Endothelial cell (in vitro differentiated cells): ENCODE results near the gene THOC3. TPM values are rescaled to one million over a fixed set of nuclear protein-coding genes. Genes with fewer than 3 reads are reported as not detected.
A peak's percentile ranks its signal among the peaks of the same experiment; 100 is the strongest.
"Not testable (repeated sequence)": the region's sequence is repeated elsewhere in the genome, so short reads cannot be mapped to it uniquely, and the experiment has no call there.

Source experiments
- DNase-seq: peaks from one replicate; pipeline ENCODE4 v3.0.0; 2021; ENCODE audit warnings: low spot score
- H3K27ac Mint-ChIP-seq: one replicate; pipeline ENCODE4 v1.8.0; 2021; ENCODE audit warnings: mixed read lengths, inconsistent platforms; ENCODE audit not compliant: unreplicated experiment
- H3K27me3 Mint-ChIP-seq: one replicate; pipeline ENCODE4 v1.8.0; 2021; ENCODE audit warnings: mild to moderate bottlenecking, moderate library complexity, mixed read lengths, inconsistent platforms; ENCODE audit not compliant: unreplicated experiment
- H3K36me3 Mint-ChIP-seq: one replicate; pipeline ENCODE4 v1.8.0; 2021; ENCODE audit warnings: mild to moderate bottlenecking, low read depth, mixed read lengths, inconsistent platforms; ENCODE audit not compliant: unreplicated experiment
- H3K4me1 Mint-ChIP-seq: one replicate; pipeline ENCODE4 v1.8.0; 2021; ENCODE audit warnings: mild to moderate bottlenecking, mixed read lengths, inconsistent platforms; ENCODE audit not compliant: unreplicated experiment
- H3K4me3 Mint-ChIP-seq: one replicate; pipeline ENCODE4 v1.8.0; 2021; ENCODE audit warnings: mild to moderate bottlenecking, mixed read lengths, inconsistent platforms; ENCODE audit not compliant: unreplicated experiment
- H3K9me3 Mint-ChIP-seq: one replicate; pipeline ENCODE4 v1.8.0; 2021; ENCODE audit warnings: mixed read lengths, inconsistent platforms; ENCODE audit not compliant: unreplicated experiment
- long read RNA-seq: library from polyadenylated mRNA; unstranded; transcript quantifications from one replicate; pipeline ENCODE4 v2.0.0, GENCODE V29; 2020; ENCODE audit not compliant: unreplicated experiment
- total RNA-seq: library from RNA; stranded (reverse); fragmentation: NEBNext Ultra II Directional; extraction: Animal tissue kit (Norgen Biotek cat#: 25700); gene quantifications from one replicate; pipeline ENCODE4 v1.2.1, GENCODE V29; 2021; ENCODE audit not compliant: unreplicated experiment

The THOC3 gene
- total RNA-seq = 52.9 TPM
- long read RNA-seq, transcript THOC3-201 (6 exons, 1,589 nt) = major isoform, 64 of 71 reads
- long read RNA-seq, partial matches to known transcripts = 0 of 71 reads
- long read RNA-seq, other reads (novel, unspliced or antisense) = 7 of 71 reads

- not testable (repeated sequence) for H3K4me1 Mint-ChIP-seq, H3K9me3 Mint-ChIP-seq, H3K27me3 Mint-ChIP-seq, H3K36me3 Mint-ChIP-seq, H3K27ac Mint-ChIP-seq
- peak within 1 kb of the TSS; percentile 92 for H3K4me3 Mint-ChIP-seq
- DNase-seq = peak; percentile 70
These were observed at the start of gene THOC3 for GRCh38 chr5:175967471-175968372. THOC3 (minus strand) TSS chr5:175968315; CDS start chr5:175968208, 107 bp downstream.

GRCh38 chr5:176017324-176017723 is 49.2 kb upstream of the THOC3 start:
- DNase-seq, H3K36me3 Mint-ChIP-seq, H3K9me3 Mint-ChIP-seq, H3K4me3 Mint-ChIP-seq, H3K27me3 Mint-ChIP-seq, H3K27ac Mint-ChIP-seq, H3K4me1 Mint-ChIP-seq: not testable (repeated sequence)

- H3K27ac Mint-ChIP-seq, DNase-seq, H3K27me3 Mint-ChIP-seq, H3K4me3 Mint-ChIP-seq, H3K9me3 Mint-ChIP-seq, H3K4me1 Mint-ChIP-seq, H3K36me3 Mint-ChIP-seq: not testable (repeated sequence)
These were observed 46.2 kb upstream of the THOC3 start for GRCh38 chr5:176014360-176014759.

GRCh38 chr5:176011088-176011487 is 43.0 kb upstream of the THOC3 start:
- not testable (repeated sequence) for DNase-seq, H3K27ac Mint-ChIP-seq, H3K27me3 Mint-ChIP-seq, H3K4me3 Mint-ChIP-seq, H3K4me1 Mint-ChIP-seq, H3K36me3 Mint-ChIP-seq, H3K9me3 Mint-ChIP-seq

GRCh38 chr5:176010202-176010601 is 42.1 kb upstream of the THOC3 start:
- not testable (repeated sequence) for DNase-seq, H3K27me3 Mint-ChIP-seq, H3K9me3 Mint-ChIP-seq, H3K27ac Mint-ChIP-seq, H3K4me1 Mint-ChIP-seq, H3K36me3 Mint-ChIP-seq, H3K4me3 Mint-ChIP-seq

GRCh38 chr5:176007220-176007619 is 39.1 kb upstream of the THOC3 start:
- not testable (repeated sequence) for H3K4me1 Mint-ChIP-seq, DNase-seq, H3K27me3 Mint-ChIP-seq, H3K4me3 Mint-ChIP-seq, H3K27ac Mint-ChIP-seq, H3K9me3 Mint-ChIP-seq, H3K36me3 Mint-ChIP-seq

- H3K9me3 Mint-ChIP-seq, H3K4me1 Mint-ChIP-seq, H3K27me3 Mint-ChIP-seq, H3K36me3 Mint-ChIP-seq, DNase-seq, H3K4me3 Mint-ChIP-seq, H3K27ac Mint-ChIP-seq: not testable (repeated sequence)
These were observed 38.7 kb upstream of the THOC3 start for GRCh38 chr5:176006819-176007218.

- not testable (repeated sequence) for H3K4me1 Mint-ChIP-seq, H3K27ac Mint-ChIP-seq, H3K4me3 Mint-ChIP-seq, H3K27me3 Mint-ChIP-seq, H3K36me3 Mint-ChIP-seq, DNase-seq, H3K9me3 Mint-ChIP-seq
These were observed 29.9 kb upstream of the THOC3 start for GRCh38 chr5:175997979-175998378.

GRCh38 chr5:175997495-175997894 is 29.4 kb upstream of the THOC3 start:
- H3K9me3 Mint-ChIP-seq, H3K27me3 Mint-ChIP-seq, H3K27ac Mint-ChIP-seq, H3K36me3 Mint-ChIP-seq, H3K4me1 Mint-ChIP-seq, DNase-seq, H3K4me3 Mint-ChIP-seq: not testable (repeated sequence)

- H3K36me3 Mint-ChIP-seq, H3K4me1 Mint-ChIP-seq, H3K27ac Mint-ChIP-seq, DNase-seq, H3K4me3 Mint-ChIP-seq, H3K9me3 Mint-ChIP-seq, H3K27me3 Mint-ChIP-seq: not testable (repeated sequence)
These were observed 28.7 kb upstream of the THOC3 start for GRCh38 chr5:175996791-175997190.

GRCh38 chr5:175995506-175995905 is 27.4 kb upstream of the THOC3 start:
- H3K4me1 Mint-ChIP-seq, H3K4me3 Mint-ChIP-seq, H3K36me3 Mint-ChIP-seq, H3K27me3 Mint-ChIP-seq, H3K27ac Mint-ChIP-seq, DNase-seq, H3K9me3 Mint-ChIP-seq: not testable (repeated sequence)

- H3K27me3 Mint-ChIP-seq, H3K9me3 Mint-ChIP-seq, H3K27ac Mint-ChIP-seq, H3K4me1 Mint-ChIP-seq, H3K36me3 Mint-ChIP-seq, DNase-seq, H3K4me3 Mint-ChIP-seq: not testable (repeated sequence)
These were observed 11.4 kb upstream of the THOC3 start for GRCh38 chr5:175979371-175979995.
